ENCODE data around the gene PANK1. TPM values are rescaled to one million over a fixed set of nuclear protein-coding genes. Genes with fewer than 3 reads are reported as not detected.
A peak's percentile ranks its signal among the peaks of the same experiment; 100 is the strongest.

Gene PANK1
- polyA plus RNA-seq, 1 of the 3 experiments (the other 2 are of a cell fraction), result 4.2 TPM

GRCh38 chr10:89576022-89576421 is 69.0 kb downstream of the PANK1 start:
- ChIA-PET CTCF (no interaction called here), POLR2A (no interaction called here)
- H3K9me3 ChIP-seq, result no peaks in the 10 kb centered on the region
- H2AFZ ChIP-seq (ENCODE audit: low read depth), result no peak overlapping the region
- H3K4me1 ChIP-seq (ENCODE audit: control insufficient read depth in 1 of 2, insufficient read depth in 2 of 2, low read depth in 1 of 2, low read length in 1 of 2), result no peaks in the 10 kb centered on the region; a peak in 1 of 4 replicates
- peaks cover 4% of the 10 kb centered on the region for H3F3A ChIP-seq (replicated peaks; ENCODE audit: insufficient read depth)
- H3K4me2 ChIP-seq, result no peak overlapping the region
- H3K79me2 ChIP-seq (ENCODE audit: insufficient read depth), result no peaks in the 10 kb centered on the region
- H3K9me2 ChIP-seq, result no peaks in the 10 kb centered on the region
- H3K9ac ChIP-seq, result no peak overlapping the region
- H3K36me3 ChIP-seq (replicated peaks in 1 of 2; ENCODE audit: control insufficient read depth in 1 of 2, insufficient read depth in 2 of 2, low read length in 1 of 2), result no peaks in the 10 kb centered on the region
- H3K4me3 ChIP-seq (ENCODE audit: low read depth in 2 of 2, low read length in 1 of 2), result no peak overlapping the region
- no peak for TF ChIP-seq GABPA (IDR thresholded peaks at IDR 0.05; ENCODE audit: low read depth)
- TF ChIP-seq USF1 (IDR thresholded peaks at IDR 0.05; ENCODE audit: borderline replicate concordance, low read depth), result no peak
- no peak for TF ChIP-seq TAF1 (IDR thresholded peaks at IDR 0.05; ENCODE audit: borderline replicate concordance, low read depth, low read length)
- TF ChIP-seq ELF1 (IDR thresholded peaks at IDR 0.05), result no peak
- TF ChIP-seq FOXM1 (IDR thresholded peaks at IDR 0.05; ENCODE audit: low read depth), result no peak
- TF ChIP-seq, protein P1, sequence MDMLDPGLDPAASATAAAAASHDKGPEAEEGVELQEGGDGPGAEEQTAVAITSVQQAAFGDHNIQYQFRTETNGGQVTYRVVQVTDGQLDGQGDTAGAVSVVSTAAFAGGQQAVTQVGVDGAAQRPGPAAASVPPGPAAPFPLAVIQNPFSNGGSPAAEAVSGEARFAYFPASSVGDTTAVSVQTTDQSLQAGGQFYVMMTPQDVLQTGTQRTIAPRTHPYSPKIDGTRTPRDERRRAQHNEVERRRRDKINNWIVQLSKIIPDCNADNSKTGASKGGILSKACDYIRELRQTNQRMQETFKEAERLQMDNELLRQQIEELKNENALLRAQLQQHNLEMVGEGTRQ (IDR thresholded peaks at IDR 0.05; ENCODE audit: borderline replicate concordance, low read depth, low read length), result no peak
- no peak for TF ChIP-seq SMC3 (IDR thresholded peaks at IDR 0.05; ENCODE audit: low read depth, low read length)
- no peak for TF ChIP-seq FOSL2 (IDR thresholded peaks at IDR 0.05; ENCODE audit: borderline replicate concordance, low read depth)
- TF ChIP-seq GATA2 (CRISPR knock-in tag; IDR thresholded peaks at IDR 0.05), result no peak
- no peak for TF ChIP-seq RAD21 (IDR thresholded peaks at IDR 0.05; ENCODE audit: low read length)
- no peak for TF ChIP-seq TCF12 (IDR thresholded peaks at IDR 0.05)
- no peak for TF ChIP-seq MXI1 (IDR thresholded peaks at IDR 0.05; ENCODE audit: low read depth, low read length)
- no peak for TF ChIP-seq JUND (IDR thresholded peaks at IDR 0.05)
- TF ChIP-seq, protein P2, sequence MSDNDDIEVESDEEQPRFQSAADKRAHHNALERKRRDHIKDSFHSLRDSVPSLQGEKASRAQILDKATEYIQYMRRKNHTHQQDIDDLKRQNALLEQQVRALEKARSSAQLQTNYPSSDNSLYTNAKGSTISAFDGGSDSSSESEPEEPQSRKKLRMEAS (IDR thresholded peaks at IDR 0.05; ENCODE audit: low read depth), result no peak
- no peak for TF ChIP-seq POLR2AphosphoS5 (IDR thresholded peaks at IDR 0.05; ENCODE audit: low read depth, low read length)
- TF ChIP-seq CHD2 (IDR thresholded peaks at IDR 0.05; ENCODE audit: low read length, partially characterized antibody), result no peak
- TF ChIP-seq, protein P3, sequence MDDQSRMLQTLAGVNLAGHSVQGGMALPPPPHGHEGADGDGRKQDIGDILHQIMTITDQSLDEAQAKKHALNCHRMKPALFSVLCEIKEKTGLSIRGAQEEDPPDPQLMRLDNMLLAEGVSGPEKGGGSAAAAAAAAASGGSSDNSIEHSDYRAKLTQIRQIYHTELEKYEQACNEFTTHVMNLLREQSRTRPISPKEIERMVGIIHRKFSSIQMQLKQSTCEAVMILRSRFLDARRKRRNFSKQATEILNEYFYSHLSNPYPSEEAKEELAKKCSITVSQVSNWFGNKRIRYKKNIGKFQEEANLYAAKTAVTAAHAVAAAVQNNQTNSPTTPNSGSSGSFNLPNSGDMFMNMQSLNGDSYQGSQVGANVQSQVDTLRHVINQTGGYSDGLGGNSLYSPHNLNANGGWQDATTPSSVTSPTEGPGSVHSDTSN (IDR thresholded peaks at IDR 0.05), result no peak
- no peak overlapping the region for H3K27ac ChIP-seq (ENCODE audit: low read depth in 2 of 2, low read length in 1 of 2)
- 96% methylated on average over 3 of the region's 3 CpGs for WGBS (ENCODE audit: low lambda C conversion rate)
- no peaks in the 10 kb centered on the region for H4K20me1 ChIP-seq (ENCODE audit: insufficient read depth)
- DNase-seq, result no peak
- no peaks in the 10 kb centered on the region for H3K27me3 ChIP-seq (ENCODE audit: insufficient read depth)

- Histone ChIP-seq H3K9me3 (no peaks in the 10 kb centered on the region), H3K36me3 (replicated peaks in 1 of 2; ENCODE audit: control insufficient read depth in 1 of 2, insufficient read depth in 2 of 2, low read length in 1 of 2) (no peaks in the 10 kb centered on the region), H3K9me2 (no peaks in the 10 kb centered on the region), H4K20me1 (ENCODE audit: insufficient read depth) (no peaks in the 10 kb centered on the region), H3K4me1 (ENCODE audit: control insufficient read depth in 1 of 2, insufficient read depth in 2 of 2, low read depth in 1 of 2, low read length in 1 of 2) (no peaks in the 10 kb centered on the region; a peak in 1 of 4 replicates), H3K27me3 (ENCODE audit: insufficient read depth) (no peaks in the 10 kb centered on the region), H3F3A (replicated peaks; ENCODE audit: insufficient read depth) (peaks cover 4% of the 10 kb centered on the region), H3K4me3 (ENCODE audit: low read depth in 2 of 2, low read length in 1 of 2) (no peak overlapping the region), H2AFZ (ENCODE audit: low read depth) (no peak overlapping the region), H3K9ac (no peak overlapping the region), H3K79me2 (ENCODE audit: insufficient read depth) (no peaks in the 10 kb centered on the region), H3K27ac (ENCODE audit: low read depth in 2 of 2, low read length in 1 of 2) (no peak overlapping the region), H3K4me2 (no peak overlapping the region)
- TF ChIP-seq, protein P3 (IDR thresholded peaks at IDR 0.05), result peak; percentile 51; the same call in 1 of the 2 replicates
- TF ChIP-seq NRF1 (IDR thresholded peaks at IDR 0.05; ENCODE audit: low read depth, low read length), result no peak
- ChIA-PET CTCF (interaction anchor here (1.4 kb wide), 1 partner anchor 12 kb away, joined by 6 read pairs; no protein-coding TSS in a partner anchor), POLR2A (no interaction called here)
- DNase-seq, result no peak
Measured at GRCh38 chr10:89575031-89575430, 70.0 kb downstream of the PANK1 start.
